ENCODE data around the gene INSR.

DNA sequence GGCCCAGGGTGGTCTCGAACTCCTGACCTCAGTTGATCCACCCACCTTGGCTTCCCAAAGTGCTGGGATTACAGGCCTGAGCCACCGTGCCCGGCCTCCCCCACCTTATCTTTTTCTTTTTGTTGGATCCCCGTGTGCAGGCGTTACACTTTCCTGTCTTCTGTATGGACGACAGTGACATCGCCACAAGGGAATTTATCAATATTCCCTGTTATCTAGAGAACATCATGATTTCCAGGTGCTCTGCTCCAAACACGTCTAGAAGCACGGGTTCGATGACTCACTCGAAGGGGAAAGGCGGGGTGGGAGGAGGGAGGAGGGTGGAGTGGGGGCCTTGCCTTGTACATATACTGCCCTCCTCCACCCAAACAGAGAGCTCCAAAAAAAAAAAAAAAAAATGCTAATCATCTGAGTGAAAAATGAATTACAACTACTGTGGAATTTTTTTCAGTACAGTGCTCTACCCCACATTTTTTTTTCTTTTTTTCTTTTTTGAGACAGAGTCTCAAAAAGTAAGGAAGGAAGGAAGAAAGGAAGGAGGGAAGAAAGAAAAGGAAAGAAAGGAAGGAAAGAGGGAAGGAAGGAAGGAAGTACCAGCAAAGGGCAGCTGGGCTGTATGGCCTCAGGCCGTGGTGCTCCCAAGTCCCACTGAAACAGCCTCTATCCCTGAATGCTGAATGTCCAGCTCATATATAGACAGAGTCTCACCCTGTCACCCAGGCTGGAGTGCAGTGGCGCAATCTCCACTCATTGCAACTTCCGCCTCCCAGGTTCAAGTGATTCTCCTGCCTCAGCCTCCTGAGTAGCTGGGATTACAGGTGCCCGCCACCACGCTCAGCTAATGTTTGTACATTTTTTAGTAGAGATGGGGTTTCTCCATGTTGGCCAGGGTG lies 36.8 kb downstream of the INSR start:
- no peak for TF ChIP-seq CTCF (IDR thresholded peaks at IDR 0.05)
- no peak for TF ChIP-seq POLR2A (IDR thresholded peaks at IDR 0.05)
